ENCODE measurements around the gene THSD4.

GRCh38 chr15:71549091-71549490, 433.8 kb downstream of the THSD4 start:
- no peak for TF ChIP-seq CTCF (conservative IDR thresholded peaks at IDR 0.05)
- TF ChIP-seq EZH2 (IDR thresholded peaks at IDR 0.05; ENCODE audit: low read depth), result no peak
